GM19463 (cell line): Measurements from ENCODE around the gene MUC5AC.
"Not testable (repeated sequence)": the region's sequence is repeated elsewhere in the genome, so short reads cannot be mapped to it uniquely, and the experiment has no call there.

Experiments
- ATAC-seq: cut with Tn5 transposase; IDR thresholded peaks from one replicate; pipeline ENCODE4 v1.9.1; 2021; ENCODE audit warnings: mild to moderate bottlenecking, moderate library complexity; ENCODE audit not compliant: unreplicated experiment

MUC5AC gene

DNA sequence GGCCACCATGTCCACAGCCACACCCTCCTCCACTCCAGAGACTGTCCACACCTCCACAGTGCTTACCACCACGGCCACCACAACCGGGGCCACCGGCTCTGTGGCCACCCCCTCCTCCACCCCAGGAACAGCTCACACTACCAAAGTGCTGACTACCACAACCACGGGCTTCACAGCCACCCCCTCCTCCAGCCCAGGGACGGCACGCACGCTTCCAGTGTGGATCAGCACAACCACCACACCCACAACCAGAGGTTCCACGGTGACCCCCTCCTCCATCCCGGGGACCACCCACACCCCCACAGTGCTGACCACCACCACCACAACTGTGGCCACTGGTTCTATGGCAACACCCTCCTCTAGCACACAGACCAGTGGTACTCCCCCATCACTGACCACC lies 86.8 kb downstream of the MUC5AC start:
- ATAC-seq: not testable (repeated sequence)

DNA sequence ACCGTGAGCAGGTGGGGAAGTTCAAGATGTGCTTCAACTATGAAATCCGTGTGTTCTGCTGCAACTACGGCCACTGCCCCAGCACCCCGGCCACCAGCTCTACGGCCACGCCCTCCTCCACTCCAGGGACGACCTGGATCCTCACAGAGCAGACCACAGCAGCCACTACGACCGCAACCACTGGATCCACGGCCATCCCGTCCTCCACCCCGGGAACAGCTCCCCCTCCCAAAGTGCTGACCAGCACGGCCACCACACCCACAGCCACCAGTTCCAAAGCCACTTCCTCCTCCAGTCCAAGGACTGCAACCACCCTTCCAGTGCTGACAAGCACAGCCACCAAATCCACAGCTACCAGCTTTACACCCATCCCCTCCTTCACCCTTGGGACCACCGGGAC lies 88.0 kb downstream of the MUC5AC start:
- not testable (repeated sequence) for ATAC-seq

DNA sequence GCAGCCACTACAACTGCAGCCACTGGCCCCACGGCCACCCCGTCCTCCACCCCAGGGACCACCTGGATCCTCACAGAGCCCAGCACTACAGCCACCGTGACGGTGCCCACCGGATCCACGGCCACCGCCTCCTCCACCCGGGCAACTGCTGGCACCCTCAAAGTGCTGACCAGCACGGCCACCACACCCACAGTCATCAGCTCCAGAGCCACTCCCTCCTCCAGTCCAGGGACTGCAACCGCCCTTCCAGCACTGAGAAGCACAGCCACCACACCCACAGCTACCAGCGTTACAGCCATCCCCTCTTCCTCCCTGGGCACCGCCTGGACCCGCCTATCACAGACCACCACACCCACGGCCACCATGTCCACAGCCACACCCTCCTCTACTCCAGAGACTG lies 88.5 kb downstream of the MUC5AC start:
- ATAC-seq: not testable (repeated sequence)

DNA sequence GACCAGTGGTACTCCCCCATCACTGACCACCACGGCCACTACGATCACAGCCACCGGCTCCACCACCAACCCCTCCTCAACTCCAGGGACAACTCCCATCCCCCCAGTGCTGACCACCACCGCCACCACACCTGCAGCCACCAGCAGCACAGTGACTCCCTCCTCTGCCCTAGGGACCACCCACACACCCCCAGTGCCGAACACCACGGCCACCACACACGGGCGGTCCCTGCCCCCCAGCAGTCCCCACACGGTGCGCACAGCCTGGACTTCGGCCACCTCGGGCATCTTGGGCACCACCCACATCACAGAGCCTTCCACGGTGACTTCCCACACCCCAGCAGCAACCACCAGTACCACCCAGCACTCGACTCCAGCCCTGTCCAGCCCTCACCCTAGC lies 89.3 kb downstream of the MUC5AC start:
- not testable (repeated sequence) for ATAC-seq

DNA sequence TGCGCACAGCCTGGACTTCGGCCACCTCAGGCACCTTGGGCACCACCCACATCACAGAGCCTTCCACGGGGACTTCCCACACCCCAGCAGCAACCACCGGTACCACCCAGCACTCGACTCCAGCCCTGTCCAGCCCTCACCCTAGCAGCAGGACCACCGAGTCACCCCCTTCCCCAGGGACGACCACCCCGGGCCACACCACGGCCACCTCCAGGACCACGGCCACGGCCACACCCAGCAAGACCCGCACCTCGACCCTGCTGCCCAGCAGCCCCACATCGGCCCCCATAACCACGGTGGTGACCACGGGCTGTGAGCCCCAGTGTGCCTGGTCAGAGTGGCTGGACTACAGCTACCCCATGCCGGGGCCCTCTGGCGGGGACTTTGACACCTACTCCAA lies 91.2 kb downstream of the MUC5AC start:
- ATAC-seq: not testable (repeated sequence)

DNA sequence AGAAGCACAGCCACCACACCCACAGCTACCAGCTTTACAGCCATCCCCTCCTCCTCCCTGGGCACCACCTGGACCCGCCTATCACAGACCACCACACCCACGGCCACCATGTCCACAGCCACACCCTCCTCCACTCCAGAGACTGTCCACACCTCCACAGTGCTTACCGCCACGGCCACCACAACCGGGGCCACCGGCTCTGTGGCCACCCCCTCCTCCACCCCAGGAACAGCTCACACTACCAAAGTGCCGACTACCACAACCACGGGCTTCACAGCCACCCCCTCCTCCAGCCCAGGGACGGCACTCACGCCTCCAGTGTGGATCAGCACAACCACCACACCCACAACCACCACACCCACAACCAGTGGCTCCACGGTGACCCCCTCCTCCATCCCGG lies 92.7 kb downstream of the MUC5AC start:
- ATAC-seq: not testable (repeated sequence)
